ENCODE results near the gene NELFA. TPM values are rescaled to one million over a fixed set of nuclear protein-coding genes. Genes with fewer than 3 reads are reported as not detected.

The NELFA gene
- total RNA-seq, 1 experiment from 2014 or later: 56.1 TPM

DNA sequence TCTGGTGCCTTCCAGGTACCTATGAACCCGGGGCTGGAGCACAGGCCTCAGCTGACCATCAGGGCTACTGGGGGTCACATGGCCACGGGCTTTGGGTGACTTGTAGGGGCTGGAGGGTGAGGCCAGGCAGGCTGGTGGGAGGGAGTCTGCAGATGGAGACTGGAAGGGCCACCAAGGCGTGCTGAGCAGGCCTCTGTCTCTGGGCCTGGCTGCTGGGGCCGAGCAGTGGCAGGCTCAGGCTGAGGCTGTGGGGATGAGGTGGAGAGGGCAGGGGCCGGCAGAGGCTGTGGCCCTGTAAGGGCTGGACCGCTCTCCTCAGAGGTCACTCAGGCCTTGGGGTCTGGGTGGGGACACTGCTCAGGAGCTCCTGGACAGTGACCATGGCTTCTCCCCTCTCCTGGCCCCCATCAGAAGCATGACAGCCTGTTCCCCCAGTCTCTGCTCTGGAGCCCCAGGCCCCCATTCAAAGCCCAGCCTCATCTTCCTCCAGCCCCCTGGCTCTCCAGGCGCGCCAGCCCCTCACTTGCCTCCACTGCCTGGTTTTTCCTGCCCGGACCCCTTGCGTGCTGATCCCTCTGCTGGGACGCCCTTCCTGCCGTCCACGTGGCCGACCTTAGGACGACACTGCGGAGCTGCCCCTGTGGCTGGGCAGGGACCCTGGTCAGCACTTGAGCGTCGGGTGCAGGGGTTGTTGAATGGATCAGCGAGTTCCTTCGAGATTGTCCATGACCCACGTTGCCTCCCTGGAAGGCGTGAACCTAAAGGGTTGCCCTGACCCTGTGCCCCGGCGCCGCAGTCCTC is 39.2 kb upstream of the NELFA start:
- no peak for ATAC-seq
- H3K27ac ChIP-seq (ENCODE audit: low read depth, low read length): no peak overlapping the region
- peaks cover 4% of the 10 kb centered on the region; the same call in 1 of the 2 replicates for H3K79me2 ChIP-seq (ENCODE audit: insufficient read depth, low read length)
- H3K36me3 ChIP-seq (ENCODE audit: control insufficient read depth in 1 of 2, insufficient read depth in 2 of 2, low read length in 2 of 2): peaks cover 0 to 5% of the 10 kb centered on the region in 2 experiments; a peak in 2 of 4 replicates
- ChIA-PET POLR2A (no interaction called here), CTCF (no interaction called here), RAD21 (ENCODE audit: low non-redundant PET in 1 of 2, low total read pairs in 2 of 2, uncharacterized antibody in 2 of 2, unreplicated experiment in 2 of 2) (no interaction called here)
- TF ChIP-seq YY1 (IDR thresholded peaks at IDR 0.05; ENCODE audit: extremely low read depth, insufficient replicate concordance, low read depth, low read length) (no peak), JUND (IDR thresholded peaks at IDR 0.05) (no peak), ZNF274 (IDR thresholded peaks at IDR 0.05; ENCODE audit: low read depth, low read length) (no peak), SP1 (IDR thresholded peaks at IDR 0.05; ENCODE audit: low read depth) (no peak), FOSL1 (IDR thresholded peaks at IDR 0.05; ENCODE audit: low read depth) (no peak), POLR2A (IDR thresholded peaks at IDR 0.05; ENCODE audit: borderline replicate concordance, extremely low read depth, insufficient read depth, insufficient read length) (no peak), RAD21 (IDR thresholded peaks at IDR 0.05; ENCODE audit: low read depth) (no peak), CBX3 (IDR thresholded peaks at IDR 0.05; ENCODE audit: low read depth) (no peak), EGR1 (IDR thresholded peaks at IDR 0.05; ENCODE audit: low read depth) (no peak)
- TF ChIP-seq, protein P1, sequence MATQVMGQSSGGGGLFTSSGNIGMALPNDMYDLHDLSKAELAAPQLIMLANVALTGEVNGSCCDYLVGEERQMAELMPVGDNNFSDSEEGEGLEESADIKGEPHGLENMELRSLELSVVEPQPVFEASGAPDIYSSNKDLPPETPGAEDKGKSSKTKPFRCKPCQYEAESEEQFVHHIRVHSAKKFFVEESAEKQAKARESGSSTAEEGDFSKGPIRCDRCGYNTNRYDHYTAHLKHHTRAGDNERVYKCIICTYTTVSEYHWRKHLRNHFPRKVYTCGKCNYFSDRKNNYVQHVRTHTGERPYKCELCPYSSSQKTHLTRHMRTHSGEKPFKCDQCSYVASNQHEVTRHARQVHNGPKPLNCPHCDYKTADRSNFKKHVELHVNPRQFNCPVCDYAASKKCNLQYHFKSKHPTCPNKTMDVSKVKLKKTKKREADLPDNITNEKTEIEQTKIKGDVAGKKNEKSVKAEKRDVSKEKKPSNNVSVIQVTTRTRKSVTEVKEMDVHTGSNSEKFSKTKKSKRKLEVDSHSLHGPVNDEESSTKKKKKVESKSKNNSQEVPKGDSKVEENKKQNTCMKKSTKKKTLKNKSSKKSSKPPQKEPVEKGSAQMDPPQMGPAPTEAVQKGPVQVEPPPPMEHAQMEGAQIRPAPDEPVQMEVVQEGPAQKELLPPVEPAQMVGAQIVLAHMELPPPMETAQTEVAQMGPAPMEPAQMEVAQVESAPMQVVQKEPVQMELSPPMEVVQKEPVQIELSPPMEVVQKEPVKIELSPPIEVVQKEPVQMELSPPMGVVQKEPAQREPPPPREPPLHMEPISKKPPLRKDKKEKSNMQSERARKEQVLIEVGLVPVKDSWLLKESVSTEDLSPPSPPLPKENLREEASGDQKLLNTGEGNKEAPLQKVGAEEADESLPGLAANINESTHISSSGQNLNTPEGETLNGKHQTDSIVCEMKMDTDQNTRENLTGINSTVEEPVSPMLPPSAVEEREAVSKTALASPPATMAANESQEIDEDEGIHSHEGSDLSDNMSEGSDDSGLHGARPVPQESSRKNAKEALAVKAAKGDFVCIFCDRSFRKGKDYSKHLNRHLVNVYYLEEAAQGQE (IDR thresholded peaks at IDR 0.05; ENCODE audit: low read depth): no peak
- TF ChIP-seq, protein P2, sequence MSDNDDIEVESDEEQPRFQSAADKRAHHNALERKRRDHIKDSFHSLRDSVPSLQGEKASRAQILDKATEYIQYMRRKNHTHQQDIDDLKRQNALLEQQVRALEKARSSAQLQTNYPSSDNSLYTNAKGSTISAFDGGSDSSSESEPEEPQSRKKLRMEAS (IDR thresholded peaks at IDR 0.05): no peak
- TF ChIP-seq, protein P3, sequence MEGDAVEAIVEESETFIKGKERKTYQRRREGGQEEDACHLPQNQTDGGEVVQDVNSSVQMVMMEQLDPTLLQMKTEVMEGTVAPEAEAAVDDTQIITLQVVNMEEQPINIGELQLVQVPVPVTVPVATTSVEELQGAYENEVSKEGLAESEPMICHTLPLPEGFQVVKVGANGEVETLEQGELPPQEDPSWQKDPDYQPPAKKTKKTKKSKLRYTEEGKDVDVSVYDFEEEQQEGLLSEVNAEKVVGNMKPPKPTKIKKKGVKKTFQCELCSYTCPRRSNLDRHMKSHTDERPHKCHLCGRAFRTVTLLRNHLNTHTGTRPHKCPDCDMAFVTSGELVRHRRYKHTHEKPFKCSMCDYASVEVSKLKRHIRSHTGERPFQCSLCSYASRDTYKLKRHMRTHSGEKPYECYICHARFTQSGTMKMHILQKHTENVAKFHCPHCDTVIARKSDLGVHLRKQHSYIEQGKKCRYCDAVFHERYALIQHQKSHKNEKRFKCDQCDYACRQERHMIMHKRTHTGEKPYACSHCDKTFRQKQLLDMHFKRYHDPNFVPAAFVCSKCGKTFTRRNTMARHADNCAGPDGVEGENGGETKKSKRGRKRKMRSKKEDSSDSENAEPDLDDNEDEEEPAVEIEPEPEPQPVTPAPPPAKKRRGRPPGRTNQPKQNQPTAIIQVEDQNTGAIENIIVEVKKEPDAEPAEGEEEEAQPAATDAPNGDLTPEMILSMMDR (IDR thresholded peaks at IDR 0.05 in 2 of 3, conservative IDR thresholded peaks at IDR 0.05 in 1 of 3; ENCODE audit: borderline replicate concordance in 1 of 3, insufficient read depth in 1 of 3, low read depth in 2 of 3, low read length in 2 of 3): no peak
- TF ChIP-seq, protein P4, sequence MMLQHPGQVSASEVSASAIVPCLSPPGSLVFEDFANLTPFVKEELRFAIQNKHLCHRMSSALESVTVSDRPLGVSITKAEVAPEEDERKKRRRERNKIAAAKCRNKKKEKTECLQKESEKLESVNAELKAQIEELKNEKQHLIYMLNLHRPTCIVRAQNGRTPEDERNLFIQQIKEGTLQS (IDR thresholded peaks at IDR 0.05): no peak
- no peak overlapping the region for H3K9ac ChIP-seq (ENCODE audit: low read length)
- H3K4me1 ChIP-seq (ENCODE audit: control insufficient read depth in 1 of 2, insufficient read depth in 2 of 2, low read length in 2 of 2): peaks cover 5 to 27% of the 10 kb centered on the region in 2 experiments; a peak in 3 of 4 replicates
- no peak overlapping the region for H3K4me3 ChIP-seq (replicated peaks in 1 of 2; ENCODE audit: low read depth in 1 of 2, low read length in 2 of 2)
- H3K9me2 ChIP-seq (ENCODE audit: insufficient read depth): no peaks in the 10 kb centered on the region
- no peaks in the 10 kb centered on the region for H4K20me1 ChIP-seq (ENCODE audit: insufficient read depth)
- no peak overlapping the region for H2AFZ ChIP-seq (ENCODE audit: low read depth, low read length, poor library complexity, severe bottlenecking)
- intact Hi-C loops (cut with micrococcal nuclease): no loop called here
- H3K27me3 ChIP-seq (ENCODE audit: insufficient read depth, low read length): no peaks in the 10 kb centered on the region
- no peak for DNase-seq (ENCODE audit: low read depth, low spot score)
- H3K4me2 ChIP-seq (ENCODE audit: low read length): peak overlapping the region; percentile 48; the same call in 1 of the 2 replicates
- BruUV-seq (replicated peaks): no TSS peak
- H3K9me3 ChIP-seq (ENCODE audit: control insufficient read depth in 1 of 2, insufficient read depth in 1 of 2, low read depth in 1 of 2, low read length in 2 of 2): no peaks in the 10 kb centered on the region; a peak in 1 of 4 replicates

All from HCT116 (cell line).